ENCODE results near the gene FXR2. TPM values are rescaled to one million over a fixed set of nuclear protein-coding genes. Genes with fewer than 3 reads are reported as not detected.

FXR2 gene
- total and polyA plus RNA-seq, 9 of the 15 experiments (the other 6 are each of a cell fraction or from before 2014, with no cell fraction given), result 2.0 to 49.3 (median 24.5) TPM

DNA sequence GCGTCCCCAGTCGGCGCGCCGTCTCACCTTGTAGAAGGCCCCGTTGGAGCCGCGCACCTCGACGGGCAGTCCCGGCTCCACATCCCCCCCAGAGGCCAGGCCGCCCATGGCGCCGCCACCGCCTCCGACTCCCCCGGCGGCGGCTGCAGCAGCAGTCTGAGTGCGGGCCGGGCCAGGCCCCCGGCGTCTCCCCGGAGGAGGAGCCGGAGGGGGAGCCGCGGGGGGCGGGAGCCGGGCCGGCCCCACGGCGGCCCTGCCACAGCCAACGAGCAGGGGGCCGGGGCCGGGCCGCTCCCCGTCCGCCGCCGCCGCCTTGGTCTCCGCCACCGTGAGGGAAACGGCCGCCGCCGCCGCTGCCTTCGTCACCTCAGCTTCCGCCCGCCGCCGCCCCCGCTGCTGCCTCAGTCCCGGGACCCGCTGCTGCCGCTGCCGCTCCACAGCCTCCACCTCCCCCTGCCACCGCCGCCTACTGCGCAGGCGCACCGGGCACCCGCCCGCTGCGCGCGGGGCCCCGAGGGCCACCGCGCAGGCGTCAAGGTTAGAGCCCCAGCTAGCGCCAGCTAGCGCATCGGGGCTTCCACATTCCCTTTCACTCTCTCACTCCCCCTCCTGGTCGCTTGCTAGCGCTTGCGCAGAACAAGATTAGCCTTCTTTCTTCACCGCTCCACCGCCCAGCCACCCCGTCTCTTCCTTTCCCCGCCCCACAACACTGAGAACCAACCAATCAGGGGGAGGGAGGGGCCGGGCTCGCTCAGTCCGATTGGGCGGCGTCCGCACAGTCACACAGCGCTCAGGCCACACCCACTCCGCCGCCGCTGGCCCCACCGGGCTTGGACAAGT lies at the start of gene FXR2 (continued):
- TF ChIP-seq SNRNP70 (optimal IDR thresholded peaks at IDR 0.05; ENCODE audit: low read depth, low read length), result no peak
- TF ChIP-seq PPARD (CRISPR knock-in tag; IDR thresholded peaks at IDR 0.05), result no peak
- no peak for TF ChIP-seq ZNF586 (CRISPR knock-in tag; conservative IDR thresholded peaks at IDR 0.05)
- TF ChIP-seq, protein P1, sequence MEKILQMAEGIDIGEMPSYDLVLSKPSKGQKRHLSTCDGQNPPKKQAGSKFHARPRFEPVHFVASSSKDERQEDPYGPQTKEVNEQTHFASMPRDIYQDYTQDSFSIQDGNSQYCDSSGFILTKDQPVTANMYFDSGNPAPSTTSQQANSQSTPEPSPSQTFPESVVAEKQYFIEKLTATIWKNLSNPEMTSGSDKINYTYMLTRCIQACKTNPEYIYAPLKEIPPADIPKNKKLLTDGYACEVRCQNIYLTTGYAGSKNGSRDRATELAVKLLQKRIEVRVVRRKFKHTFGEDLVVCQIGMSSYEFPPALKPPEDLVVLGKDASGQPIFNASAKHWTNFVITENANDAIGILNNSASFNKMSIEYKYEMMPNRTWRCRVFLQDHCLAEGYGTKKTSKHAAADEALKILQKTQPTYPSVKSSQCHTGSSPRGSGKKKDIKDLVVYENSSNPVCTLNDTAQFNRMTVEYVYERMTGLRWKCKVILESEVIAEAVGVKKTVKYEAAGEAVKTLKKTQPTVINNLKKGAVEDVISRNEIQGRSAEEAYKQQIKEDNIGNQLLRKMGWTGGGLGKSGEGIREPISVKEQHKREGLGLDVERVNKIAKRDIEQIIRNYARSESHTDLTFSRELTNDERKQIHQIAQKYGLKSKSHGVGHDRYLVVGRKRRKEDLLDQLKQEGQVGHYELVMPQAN (IDR thresholded peaks at IDR 0.05; ENCODE audit: borderline replicate concordance), result no peak
- no peak for TF ChIP-seq ZNF518B (CRISPR knock-in tag; IDR thresholded peaks at IDR 0.05)
- TF ChIP-seq HDGF (IDR thresholded peaks at IDR 0.05), result peak; percentile 56; the same call in 1 of the 2 replicates
- TF ChIP-seq ZNF140 (CRISPR knock-in tag; IDR thresholded peaks at IDR 0.05), result no peak
- TF ChIP-seq RAD21 (CRISPR knock-in tag; conservative IDR thresholded peaks at IDR 0.05 in 1 of 2, IDR thresholded peaks at IDR 0.05 in 1 of 2), result peak; percentile 28 to 33; a peak in 3 of 4 replicates
- no peak for TF ChIP-seq POLR3A (IDR thresholded peaks at IDR 0.05; ENCODE audit: borderline replicate concordance, extremely low read depth, insufficient read depth, insufficient read length)
- TF ChIP-seq CBX3 (IDR thresholded peaks at IDR 0.05; ENCODE audit: borderline replicate concordance in 1 of 2, low read length in 2 of 2), result no peak
- TF ChIP-seq, protein P2, sequence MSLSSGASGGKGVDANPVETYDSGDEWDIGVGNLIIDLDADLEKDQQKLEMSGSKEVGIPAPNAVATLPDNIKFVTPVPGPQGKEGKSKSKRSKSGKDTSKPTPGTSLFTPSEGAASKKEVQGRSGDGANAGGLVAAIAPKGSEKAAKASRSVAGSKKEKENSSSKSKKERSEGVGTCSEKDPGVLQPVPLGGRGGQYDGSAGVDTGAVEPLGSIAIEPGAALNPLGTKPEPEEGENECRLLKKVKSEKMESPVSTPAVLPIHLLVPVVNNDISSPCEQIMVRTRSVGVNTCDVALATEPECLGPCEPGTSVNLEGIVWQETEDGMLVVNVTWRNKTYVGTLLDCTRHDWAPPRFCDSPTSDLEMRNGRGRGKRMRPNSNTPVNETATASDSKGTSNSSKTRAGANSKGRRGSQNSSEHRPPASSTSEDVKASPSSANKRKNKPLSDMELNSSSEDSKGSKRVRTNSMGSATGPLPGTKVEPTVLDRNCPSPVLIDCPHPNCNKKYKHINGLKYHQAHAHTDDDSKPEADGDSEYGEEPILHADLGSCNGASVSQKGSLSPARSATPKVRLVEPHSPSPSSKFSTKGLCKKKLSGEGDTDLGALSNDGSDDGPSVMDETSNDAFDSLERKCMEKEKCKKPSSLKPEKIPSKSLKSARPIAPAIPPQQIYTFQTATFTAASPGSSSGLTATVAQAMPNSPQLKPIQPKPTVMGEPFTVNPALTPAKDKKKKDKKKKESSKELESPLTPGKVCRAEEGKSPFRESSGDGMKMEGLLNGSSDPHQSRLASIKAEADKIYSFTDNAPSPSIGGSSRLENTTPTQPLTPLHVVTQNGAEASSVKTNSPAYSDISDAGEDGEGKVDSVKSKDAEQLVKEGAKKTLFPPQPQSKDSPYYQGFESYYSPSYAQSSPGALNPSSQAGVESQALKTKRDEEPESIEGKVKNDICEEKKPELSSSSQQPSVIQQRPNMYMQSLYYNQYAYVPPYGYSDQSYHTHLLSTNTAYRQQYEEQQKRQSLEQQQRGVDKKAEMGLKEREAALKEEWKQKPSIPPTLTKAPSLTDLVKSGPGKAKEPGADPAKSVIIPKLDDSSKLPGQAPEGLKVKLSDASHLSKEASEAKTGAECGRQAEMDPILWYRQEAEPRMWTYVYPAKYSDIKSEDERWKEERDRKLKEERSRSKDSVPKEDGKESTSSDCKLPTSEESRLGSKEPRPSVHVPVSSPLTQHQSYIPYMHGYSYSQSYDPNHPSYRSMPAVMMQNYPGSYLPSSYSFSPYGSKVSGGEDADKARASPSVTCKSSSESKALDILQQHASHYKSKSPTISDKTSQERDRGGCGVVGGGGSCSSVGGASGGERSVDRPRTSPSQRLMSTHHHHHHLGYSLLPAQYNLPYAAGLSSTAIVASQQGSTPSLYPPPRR (CRISPR knock-in tag; IDR thresholded peaks at IDR 0.05; ENCODE audit: borderline replicate concordance), result no peak
- TF ChIP-seq SMAD4 (CRISPR knock-in tag; conservative IDR thresholded peaks at IDR 0.05), result peak; percentile 34; the same call in 1 of the 2 replicates
- TF ChIP-seq FOXJ2 (tag; IDR thresholded peaks at IDR 0.05), result no peak
- peak; percentile 61 for TF ChIP-seq CCNT2 (IDR thresholded peaks at IDR 0.05; ENCODE audit: borderline replicate concordance, extremely low read depth, insufficient read length, low read depth, low read length)

Data from K562 (cell line).